Sciatic nerve (tissue), 2 donors: ENCODE results near the gene TTC39B. TPM values are rescaled to one million over a fixed set of nuclear protein-coding genes. Genes with fewer than 3 reads are reported as not detected.

ENCODE experiments used
- ATAC-seq: fragments of 200-7000 bp; cut with Tn5 transposase; one replicate; pipeline ENCODE4 v1.9.1; 2020; ENCODE audit warnings: mild to moderate bottlenecking, moderate library complexity
- DNase-seq: peaks from one replicate; pipeline ENCODE4 v3.0.0-alpha.2; 2020; ENCODE audit warnings: low spot score
- intact Hi-C: fragments of 100-400 bp; cut with DNase I; formaldehyde crosslinking; loops from one replicate; pipeline ENCODE4 v1.14.2; 2022
- total RNA-seq: library from RNA; stranded (reverse); fragmentation: NEBNext Ultra II Directional; extraction: Animal tissue kit (Norgen Biotek cat#: 25700); gene quantifications from one replicate; pipeline ENCODE4 v1.2.1, GENCODE V29; 2021
- donor health status: DM: no; HTN: no; CAD: no.
- donor health status: DM: no; HTN: no; CAD: no.

TTC39B gene
- total RNA-seq, 1 donor from 2014 or later = 17.7 TPM

DNA sequence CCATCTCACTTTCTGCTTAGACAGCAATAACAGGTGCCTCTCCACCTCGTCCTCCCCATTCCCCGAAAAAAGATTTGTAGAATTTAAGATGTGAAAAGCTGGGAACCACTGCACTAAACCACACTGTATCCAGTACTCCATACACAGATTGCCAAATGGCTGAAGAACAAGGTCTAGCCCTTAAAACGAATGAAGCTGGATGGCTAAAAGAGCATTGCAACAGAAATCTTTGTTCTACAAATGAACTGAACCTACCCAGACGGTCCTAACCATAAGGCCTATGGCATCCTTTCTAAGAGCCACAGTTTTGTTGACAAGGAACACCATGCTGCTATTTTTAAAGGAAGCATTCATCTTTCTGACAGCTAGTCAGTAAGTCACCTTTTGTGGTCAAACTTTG is 152.3 kb downstream of the TTC39B start:
- intact Hi-C loops = no loop called here
- DNase-seq = no peak
- ATAC-seq = peak; percentile 61

DNA sequence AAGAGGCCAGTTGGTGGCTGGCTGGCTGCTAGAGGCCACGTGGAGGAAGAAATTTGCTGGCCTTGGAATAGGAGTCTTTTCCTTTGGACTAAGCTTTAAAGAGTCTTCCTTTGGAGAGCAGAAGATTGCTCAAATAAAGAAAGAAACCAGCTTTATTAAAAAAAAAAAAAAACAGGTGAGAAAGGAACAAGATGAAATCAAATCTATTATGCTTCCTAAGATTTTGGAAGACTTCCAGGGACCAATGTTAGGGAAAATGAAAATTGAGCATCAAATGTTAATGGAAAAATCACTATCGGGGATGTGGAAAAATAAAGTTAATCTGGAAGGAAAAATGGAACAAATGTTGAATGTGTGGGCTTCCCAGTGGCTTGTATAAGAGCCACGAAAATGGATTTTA is 153.1 kb downstream of the TTC39B start:
- no peak for DNase-seq
- ATAC-seq = no peak
- intact Hi-C loops = no loop called here

DNA sequence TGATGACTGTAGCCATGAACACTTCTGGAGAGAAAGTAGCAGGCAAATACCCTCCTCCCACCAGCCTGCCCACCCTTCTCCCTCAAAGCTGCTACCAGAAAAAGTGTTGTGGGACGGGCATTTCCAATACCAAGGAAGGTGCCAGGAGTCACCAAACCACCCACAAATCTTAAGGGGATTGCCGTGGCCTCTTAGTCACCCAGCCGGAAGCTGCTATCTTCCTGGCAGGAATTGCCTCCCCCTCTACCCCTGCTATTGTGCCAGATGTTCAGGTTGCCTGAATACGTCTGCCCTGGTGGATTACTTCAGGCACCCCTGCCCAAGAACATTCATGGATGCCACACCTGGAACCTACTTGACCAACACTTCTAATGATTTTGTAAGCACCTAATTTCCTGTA is 156.1 kb downstream of the TTC39B start:
- DNase-seq (no peak), ATAC-seq (no peak)
- intact Hi-C loops = no loop called here

DNA sequence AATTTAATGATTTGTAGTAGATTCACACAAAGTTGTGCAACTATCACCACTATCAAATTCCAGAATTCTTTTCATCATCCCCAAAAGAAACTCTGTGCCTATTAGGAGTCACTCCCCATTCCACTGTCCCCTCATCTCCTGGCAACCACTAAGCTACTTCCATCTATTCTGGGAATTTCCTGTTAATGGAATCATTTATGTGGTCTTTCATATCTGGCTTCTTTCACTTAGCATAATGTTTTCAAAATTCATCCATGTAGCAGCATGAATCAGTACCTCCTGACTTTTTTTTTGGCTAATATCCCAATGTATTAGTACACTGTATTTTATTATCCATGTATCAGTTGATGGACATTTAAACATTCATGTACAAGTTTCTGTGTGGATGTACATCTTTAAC is 157.6 kb downstream of the TTC39B start:
- ATAC-seq (peak; percentile 86), DNase-seq (no peak)
- intact Hi-C loops = no loop called here

DNA sequence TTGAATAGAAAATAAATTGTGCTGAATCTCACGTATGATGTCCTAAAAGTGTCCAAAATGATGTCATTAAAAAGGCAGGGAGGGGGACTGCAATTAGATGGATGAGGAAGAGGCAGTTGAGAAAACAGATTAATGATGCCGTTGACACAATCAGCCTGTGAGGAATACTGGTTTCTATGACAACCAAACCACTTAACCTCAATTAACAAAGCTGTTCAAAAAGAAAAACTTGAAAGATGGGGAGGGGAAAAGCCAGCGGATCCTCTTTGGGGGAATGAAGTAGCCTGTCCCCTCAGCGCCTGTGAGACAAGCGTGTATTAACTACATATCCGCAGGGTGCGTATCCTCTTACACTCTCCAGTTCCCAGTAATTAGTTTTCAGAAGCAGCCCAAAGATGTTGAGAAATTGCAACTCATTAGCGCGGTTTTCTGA is 160.7 kb downstream of the TTC39B start:
- ATAC-seq (no peak), DNase-seq (no peak)
- intact Hi-C loops = no loop called here

DNA sequence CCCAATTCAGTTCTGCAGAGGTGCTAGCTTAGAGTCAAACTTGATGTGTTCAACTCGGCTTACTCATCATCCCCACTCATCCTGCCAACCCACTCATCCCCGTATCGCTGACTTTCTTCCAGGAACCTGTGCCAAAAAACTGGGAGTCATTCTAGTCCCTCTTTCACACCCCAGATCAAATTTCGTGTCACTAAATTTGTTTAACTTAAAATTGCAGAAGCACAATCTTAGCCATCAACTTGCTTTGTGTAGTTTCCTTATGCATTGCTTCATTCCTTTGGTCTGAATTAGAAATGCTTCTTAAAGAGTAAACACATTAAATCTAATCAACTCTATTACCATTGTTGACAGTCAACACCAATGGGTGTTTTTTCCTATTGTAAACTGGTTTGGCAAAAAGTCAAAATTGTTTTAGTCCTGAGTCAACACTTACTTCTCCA is 162.4 kb downstream of the TTC39B start:
- ATAC-seq = no peak
- DNase-seq = no peak
- intact Hi-C loops = no loop called here

DNA sequence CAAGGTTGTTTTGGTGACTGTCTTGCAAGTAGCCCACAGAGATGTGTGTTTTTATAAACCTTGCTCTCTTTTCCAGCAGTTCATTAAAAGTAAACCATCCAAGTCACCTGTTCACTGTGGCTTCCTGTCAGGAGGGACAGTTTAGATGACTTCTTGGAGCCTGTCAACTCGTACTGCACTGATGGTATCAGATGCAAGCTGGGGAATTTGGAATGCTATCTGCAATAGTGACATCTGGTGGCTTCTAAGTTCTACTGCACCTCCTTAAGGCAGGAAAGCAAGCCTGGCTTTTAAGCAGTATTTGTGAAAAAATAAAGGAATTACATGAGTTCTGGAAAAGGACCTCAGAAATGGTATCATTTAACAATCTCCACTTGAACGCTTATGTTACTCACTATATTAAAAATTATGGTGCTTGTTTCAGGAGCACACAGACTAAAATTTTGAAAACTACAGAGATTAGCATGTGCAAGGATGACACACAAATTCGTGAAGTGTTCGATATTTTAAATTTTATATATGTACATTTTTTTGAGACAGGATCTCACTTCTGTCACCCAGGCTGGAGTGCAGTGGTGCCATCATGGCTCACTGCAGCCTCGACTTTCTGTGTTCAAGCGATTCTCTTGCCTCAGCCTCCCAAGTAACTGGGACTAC is 164.0 kb downstream of the TTC39B start:
- DNase-seq = no peak
- ATAC-seq = peak; percentile 79
- intact Hi-C loops = no loop called here

DNA sequence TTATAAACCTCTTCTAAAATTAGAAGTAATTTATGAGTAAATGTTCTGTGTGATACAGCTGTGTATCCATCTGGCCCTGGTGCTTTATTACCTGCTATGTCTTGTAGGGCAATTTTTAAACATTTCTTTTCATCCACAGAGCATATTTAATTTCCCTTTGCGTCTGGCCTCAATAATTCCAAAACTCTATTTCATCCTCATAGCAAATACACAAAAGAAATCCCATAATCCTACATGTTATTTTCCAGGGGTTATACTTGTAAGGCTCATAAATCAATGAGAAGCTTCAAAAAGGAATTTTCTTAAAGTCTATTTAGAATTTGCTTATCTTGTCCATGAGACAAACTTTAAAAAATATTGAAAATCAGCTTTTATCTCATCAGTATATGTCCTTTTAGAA is 167.0 kb downstream of the TTC39B start:
- intact Hi-C loops = no loop called here
- DNase-seq (no peak), ATAC-seq (no peak)

DNA sequence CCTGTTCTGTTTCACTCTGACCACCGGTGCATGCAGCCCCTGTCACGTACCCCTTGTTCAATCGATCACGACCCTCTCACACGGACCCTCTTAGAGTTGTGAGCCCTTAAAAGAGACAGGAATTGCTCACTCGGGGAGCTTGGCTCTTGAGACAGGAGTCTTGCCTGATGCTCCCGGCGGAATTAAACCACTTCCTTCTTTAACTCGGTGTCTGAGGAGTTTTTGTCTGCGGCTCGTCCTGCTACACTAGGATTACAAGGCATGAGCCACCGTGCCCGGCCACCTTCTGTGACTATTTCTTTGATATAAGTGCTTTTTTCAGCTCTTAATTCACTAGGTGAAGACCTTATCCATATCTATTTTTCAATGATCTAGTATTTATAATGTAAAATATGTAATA is 167.5 kb downstream of the TTC39B start:
- intact Hi-C loops = no loop called here
- ATAC-seq (no peak), DNase-seq (no peak)

DNA sequence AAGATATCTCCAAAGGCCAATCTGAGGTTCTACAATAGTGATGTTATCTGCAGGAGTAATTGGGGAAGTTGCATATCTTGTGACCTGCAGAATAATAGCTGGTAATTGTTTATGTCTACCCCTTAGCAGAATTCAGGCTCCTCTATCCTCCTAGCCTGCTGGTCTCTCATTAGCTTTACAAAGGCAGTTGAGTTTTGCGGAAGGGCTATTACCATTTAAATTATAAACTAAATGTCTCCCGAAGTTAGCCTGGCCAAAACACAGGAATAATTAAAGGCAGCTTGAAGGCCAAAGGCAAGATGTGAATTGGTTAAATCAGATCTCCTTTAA is 168.7 kb downstream of the TTC39B start:
- ATAC-seq = no peak
- intact Hi-C loops = no loop called here
- no peak for DNase-seq

DNA sequence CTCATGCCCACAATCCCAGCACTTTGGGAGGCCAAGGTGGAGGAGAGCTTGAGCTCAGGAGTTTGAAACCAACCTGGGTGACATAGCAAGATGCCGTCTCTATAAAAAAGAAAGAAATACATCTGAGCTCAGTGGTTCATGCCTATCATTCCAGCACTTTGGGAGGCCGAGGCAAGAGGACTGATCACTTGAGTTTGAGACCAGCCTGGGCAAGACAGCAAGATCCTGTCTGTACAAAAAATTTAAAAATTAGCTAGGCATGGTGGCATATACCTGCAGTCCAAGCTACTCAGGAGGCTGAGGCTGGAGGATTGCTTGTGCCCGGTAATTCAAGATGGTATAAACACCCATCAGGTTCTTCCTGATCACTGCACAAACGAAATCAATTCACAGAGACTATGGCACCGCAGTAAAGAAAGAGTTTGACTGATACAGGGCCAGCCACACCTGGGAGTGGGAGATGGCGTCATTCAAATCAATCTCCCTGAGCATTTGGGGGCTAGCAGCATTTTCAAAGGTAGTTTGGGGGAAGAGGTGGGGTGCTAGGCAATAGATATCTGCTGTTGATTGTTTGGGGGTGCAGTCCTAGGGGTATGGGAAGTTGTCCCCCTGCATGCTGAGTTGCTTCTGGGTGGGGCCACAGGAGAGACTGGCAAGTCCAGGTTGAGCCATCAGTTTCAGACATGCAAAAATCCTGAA is 169.2 kb downstream of the TTC39B start:
- intact Hi-C loops = no loop called here
- ATAC-seq = no peak
- no peak for DNase-seq

DNA sequence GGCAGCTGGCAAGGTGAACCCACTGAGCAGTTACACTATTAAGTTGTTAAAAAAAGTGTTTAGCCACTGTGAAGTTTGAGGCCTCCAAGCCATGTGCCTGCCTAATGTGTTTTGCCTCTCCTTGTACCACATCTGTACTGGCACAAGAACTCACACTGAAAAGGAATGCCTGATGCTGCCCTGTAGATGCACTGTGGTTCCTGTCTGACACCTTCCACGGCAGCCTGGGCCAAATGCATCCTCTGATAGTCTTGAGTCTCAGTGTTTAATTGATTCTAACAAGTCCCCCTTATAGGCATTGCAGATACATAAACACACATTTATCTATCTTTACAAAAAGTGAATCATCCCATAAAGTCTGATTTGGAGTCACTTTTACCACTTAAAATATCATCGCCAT is 169.9 kb downstream of the TTC39B start:
- ATAC-seq (no peak), DNase-seq (no peak)
- intact Hi-C loops = no loop called here

DNA sequence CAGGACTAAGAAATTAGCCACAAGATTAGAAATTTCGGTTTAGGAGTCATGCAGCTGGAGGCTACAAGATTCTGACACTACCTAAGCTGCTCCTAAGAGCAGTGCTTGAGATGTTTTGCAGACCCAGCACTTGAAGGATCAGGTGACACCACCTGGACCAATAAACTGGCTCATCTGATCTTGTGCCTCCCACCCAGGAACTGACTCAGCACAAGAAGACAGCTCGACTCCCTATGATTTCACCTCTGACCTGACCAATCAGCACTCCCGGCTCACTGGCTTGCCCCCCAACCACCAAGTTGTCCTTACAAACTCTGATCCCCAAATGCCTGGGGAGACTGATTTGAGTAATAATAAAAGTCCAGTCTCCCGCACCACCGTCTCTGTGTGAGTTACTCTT is 170.4 kb downstream of the TTC39B start:
- no peak for ATAC-seq
- intact Hi-C loops = no loop called here
- no peak for DNase-seq

DNA sequence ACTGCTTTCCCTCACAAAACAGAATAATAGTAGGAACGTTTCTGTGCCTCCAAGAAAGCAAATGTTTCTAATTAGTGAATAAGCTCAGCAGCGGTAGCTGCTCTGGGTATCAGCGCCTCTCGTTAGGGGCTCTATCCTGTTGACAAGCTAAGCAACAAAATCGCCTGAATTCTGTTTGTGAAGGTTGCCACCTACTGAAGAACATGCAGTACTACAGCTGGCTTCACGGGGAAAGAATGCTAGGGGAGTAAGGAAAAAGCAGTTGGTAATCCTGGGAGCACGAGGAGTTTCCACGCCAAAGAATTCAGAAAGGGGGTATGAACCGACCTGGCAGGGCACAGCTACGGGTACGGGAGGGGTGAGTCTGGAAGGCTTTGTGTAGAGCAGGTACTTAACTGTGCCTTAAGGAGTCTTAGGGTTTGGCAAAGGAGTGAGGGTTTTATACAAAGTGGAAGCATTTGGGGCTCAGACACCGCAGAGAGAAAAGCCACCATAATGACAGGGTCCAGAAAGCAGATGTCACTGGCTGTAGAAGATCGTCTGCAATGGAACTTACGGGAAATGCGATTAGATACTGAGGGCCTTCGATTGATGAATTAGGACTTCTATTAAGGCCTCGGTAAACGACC is 171.7 kb downstream of the TTC39B start:
- ATAC-seq (peak; percentile 89), DNase-seq (peak; percentile 70)
- intact Hi-C loops = no loop called here

DNA sequence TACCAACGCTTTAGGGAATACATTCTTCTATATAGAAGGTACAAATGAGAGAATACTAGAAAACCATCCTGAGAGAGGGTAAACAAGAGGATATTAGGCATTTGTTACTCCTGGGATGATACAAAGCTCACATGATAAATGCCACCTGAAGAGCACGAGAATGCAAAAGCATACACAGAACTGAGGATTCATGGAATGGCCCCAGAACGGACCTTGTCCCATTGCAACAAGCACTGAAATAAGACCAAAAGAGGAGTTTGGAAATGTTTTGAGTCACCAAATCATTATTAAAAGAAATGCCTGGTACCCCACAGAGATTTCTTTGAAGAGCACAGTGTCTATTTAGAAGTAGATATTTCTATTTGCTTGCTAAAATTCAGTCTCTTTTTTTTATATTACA is 173.5 kb downstream of the TTC39B start:
- intact Hi-C loops = no loop called here
- ATAC-seq = no peak
- DNase-seq = no peak

DNA sequence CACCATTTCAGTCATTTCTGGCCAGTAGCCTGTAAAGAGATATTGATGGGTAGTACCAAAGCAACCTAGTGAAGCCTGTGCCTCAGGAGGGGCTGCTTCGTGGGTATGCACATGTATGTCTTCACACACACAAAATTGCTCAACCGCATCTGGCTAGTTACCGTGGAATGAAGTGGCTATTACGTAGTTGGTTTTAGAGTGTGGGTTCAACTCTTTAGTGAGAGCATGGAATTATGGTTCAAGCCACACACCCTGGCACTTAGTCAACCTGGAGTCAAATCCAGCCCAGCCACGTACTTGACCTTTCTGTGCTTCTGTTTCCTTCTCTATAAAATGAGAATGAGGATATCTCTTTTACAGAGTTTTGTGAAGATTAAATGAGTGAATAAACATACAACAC is 174.9 kb downstream of the TTC39B start:
- intact Hi-C loops = no loop called here
- DNase-seq (no peak), ATAC-seq (no peak)

DNA sequence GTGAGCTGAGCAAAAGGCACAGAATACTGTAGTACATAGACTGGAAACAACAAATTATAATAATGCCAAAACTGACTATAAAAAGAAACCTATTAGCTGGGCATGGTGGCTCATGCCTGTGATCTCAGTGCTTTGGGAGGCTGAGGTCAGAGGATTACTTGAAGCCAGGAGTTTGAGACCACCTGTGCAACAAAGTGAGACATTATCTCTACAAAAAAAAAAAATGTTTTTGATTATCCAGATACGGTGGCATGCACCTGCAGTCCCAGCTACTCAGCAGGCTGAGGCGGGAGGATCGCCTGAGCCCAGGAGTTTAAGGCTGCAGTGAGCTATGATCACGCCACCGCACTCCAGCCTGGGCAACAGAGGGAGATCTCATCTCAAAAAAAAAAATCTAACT is 175.9 kb downstream of the TTC39B start:
- intact Hi-C loops = no loop called here

DNA sequence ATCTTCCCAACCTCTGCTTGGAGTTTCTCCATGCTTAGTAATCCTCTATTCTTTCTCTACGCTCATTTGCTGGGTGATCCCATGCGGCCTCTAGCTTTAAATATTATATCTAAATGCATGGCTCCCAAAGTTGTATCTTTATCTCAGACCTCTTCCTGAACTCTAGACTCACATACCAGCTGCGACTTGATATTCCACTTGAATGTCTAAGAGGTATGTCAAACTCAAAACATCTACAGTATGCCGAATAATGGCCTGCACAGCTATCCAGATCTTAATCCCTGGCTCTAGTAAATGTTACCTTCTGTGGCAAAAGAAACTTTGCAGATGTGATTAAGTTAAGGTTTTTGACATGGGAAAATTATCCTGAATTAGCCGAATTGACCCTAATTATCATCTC is 179.2 kb downstream of the TTC39B start:
- ATAC-seq (no peak), DNase-seq (no peak)
- intact Hi-C loops = no loop called here

More for the DNA sequence above, 175.9 kb downstream of the TTC39B start:
- ATAC-seq (no peak), DNase-seq (no peak)

DNA sequence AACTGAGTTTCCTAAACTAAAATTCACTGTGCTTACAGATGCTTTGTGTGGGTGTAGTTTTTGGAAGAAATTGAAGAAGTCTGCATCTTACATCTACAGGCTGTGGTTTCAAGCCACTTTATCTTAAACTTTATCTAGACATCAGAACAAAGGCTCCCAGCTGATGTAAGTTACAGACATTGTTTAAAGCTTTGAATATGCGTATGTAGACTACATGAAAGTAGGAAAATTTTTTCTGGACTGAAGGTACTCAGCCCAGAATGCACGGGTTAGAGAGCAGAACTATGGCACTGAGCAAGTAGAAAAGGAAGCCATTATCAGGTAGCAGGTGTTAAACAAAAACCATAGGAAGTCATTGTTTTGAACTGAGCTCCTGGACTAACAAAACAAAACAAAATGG is 185.4 kb downstream of the TTC39B start:
- intact Hi-C loops = no loop called here
- DNase-seq (no peak), ATAC-seq (no peak)

DNA sequence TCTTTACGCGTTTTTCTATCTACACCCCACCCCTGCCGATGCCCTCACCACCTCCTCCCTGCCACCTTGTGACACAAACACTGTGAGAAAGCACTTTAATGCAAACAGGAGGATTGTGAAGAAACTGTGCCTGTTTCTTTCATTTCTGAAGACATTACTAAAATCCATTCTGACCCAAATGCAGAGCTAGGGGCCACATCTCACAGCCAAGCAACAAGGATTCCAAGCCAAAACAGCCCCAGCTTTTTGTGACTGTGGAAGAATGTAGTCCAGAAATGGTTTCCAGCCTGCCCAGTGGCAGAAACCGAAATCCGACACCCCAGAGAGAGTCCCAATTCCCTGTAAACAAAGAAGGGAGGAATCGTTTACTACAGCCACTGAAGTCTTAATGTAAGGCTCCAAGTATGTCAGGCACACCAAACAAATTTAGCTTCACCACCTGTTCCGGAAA is 190.9 kb downstream of the TTC39B start:
- DNase-seq (no peak), ATAC-seq (no peak)
- intact Hi-C loops = no loop called here

DNA sequence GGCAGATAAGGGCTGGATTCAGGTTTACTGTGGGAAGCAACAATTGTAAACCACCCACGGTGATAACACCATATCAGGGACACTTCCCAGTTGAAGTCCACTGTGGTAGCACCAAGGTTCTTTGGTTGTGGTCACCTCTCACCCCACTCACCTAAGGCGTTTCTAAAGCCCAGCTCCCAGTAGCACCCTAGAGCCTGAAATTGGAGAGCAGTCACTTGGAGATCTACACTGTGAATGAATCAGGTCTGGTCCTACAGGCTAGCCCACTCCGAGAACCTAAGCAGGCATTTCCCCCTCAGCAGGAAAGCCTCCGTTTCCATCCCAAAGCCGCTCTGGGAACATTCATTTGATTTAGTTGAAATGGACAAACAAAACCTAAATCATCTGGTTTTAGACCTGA is 191.3 kb downstream of the TTC39B start:
- DNase-seq (no peak), ATAC-seq (no peak)
- intact Hi-C loops = no loop called here
